Osteoblast (primary cell): ENCODE measurements around the gene SLC25A28. TPM values are rescaled to one million over a fixed set of nuclear protein-coding genes. Genes with fewer than 3 reads are reported as not detected.

ENCODE experiments used
- DNase-seq: peaks from one replicate; pipeline ENCODE4 v3.0.0; 2011; ENCODE audit warnings: low spot score, mixed read lengths; ENCODE audit not compliant: insufficient read length; ENCODE audit errors: missing footprints
- H2AFZ ChIP-seq: 2 replicates; pipeline ENCODE4 v1.6.0; 2011; ENCODE audit warnings: mild to moderate bottlenecking, low read length
- H3K27ac ChIP-seq: 2 replicates; pipeline ENCODE4 v1.5.1; 2011; ENCODE audit warnings: mild to moderate bottlenecking, low read depth, low read length, moderate library complexity
- H3K27me3 ChIP-seq: 2 replicates; pipeline ENCODE4 v1.6.0; 2012; ENCODE audit warnings: mild to moderate bottlenecking, control low read depth, inconsistent platforms, low read length, moderate library complexity; ENCODE audit not compliant: insufficient read depth
- H3K36me3 ChIP-seq: 2 replicates; pipeline ENCODE4 v1.5.1; 2011; ENCODE audit warnings: mild to moderate bottlenecking, low read length, control low read depth, moderate library complexity; ENCODE audit not compliant: insufficient read depth
- H3K4me1 ChIP-seq: 2 replicates; pipeline ENCODE4 v1.5.1; 2011; ENCODE audit warnings: mild to moderate bottlenecking, low read length, control low read depth, moderate library complexity; ENCODE audit not compliant: insufficient read depth
- H3K4me2 ChIP-seq: 2 replicates; pipeline ENCODE4 v1.6.0; 2011; ENCODE audit warnings: mild to moderate bottlenecking, low read length; ENCODE audit not compliant: insufficient read depth
- H3K4me3 ChIP-seq: fragments of 200-600 bp; sonication (generic); 3 replicates; pipeline ENCODE4 v1.5.1; 2012; ENCODE audit warnings: mild to moderate bottlenecking, low read length, inconsistent platforms; ENCODE audit not compliant: insufficient read depth
- H3K79me2 ChIP-seq: 2 replicates; pipeline ENCODE4 v1.6.0; 2012; ENCODE audit warnings: mild to moderate bottlenecking, low read length, control low read depth, inconsistent platforms; ENCODE audit not compliant: insufficient read depth
- H3K9me3 ChIP-seq: 2 replicates; pipeline ENCODE4 v1.5.1; 2011; ENCODE audit warnings: low read depth, low read length, control low read depth
- H4K20me1 ChIP-seq: 2 replicates; pipeline ENCODE4 v1.6.0; 2012; ENCODE audit warnings: mild to moderate bottlenecking, low read length, control low read depth; ENCODE audit not compliant: insufficient read depth
- CTCF ChIP-seq: IDR thresholded peaks from 2 replicates; pipeline ENCODE4 v1.5.1; 2011; ENCODE audit warnings: mild to moderate bottlenecking, low read depth, low read length, moderate library complexity; ENCODE audit errors: extremely low read depth
- total RNA-seq: library from RNA; depleted of rRNA; stranded (reverse); fragments of >200 nt; gene quantifications from 2 replicates; pipeline ENCODE4 v1.2.3, GENCODE V29; 2012

SLC25A28 gene
- total RNA-seq, 1 donor = 16.3 TPM

GRCh38 chr10:99571816-99572215 is 48.4 kb downstream of the SLC25A28 start:
- peaks cover 9% of the 10 kb centered on the region for H3K27me3 ChIP-seq

GRCh38 chr10:99569961-99570360 is 50.3 kb downstream of the SLC25A28 start:
- no peaks in the 10 kb centered on the region for H4K20me1 ChIP-seq
- H2AFZ ChIP-seq = no peak overlapping the region
- no peaks in the 10 kb centered on the region for H3K79me2 ChIP-seq
- H3K4me3 ChIP-seq = no peak overlapping the region
- H3K9me3 ChIP-seq = no peaks in the 10 kb centered on the region
- no peak for DNase-seq
- no peaks in the 10 kb centered on the region for H3K4me1 ChIP-seq
- H3K4me2 ChIP-seq = no peak overlapping the region
- peaks cover 13% of the 10 kb centered on the region for H3K27me3 ChIP-seq
- H3K36me3 ChIP-seq = no peaks in the 10 kb centered on the region
- no peak overlapping the region for H3K27ac ChIP-seq
- TF ChIP-seq CTCF = no peak

More at GRCh38 chr10:99571816-99572215, 48.4 kb downstream of the SLC25A28 start:
- Histone ChIP-seq H3K9me3 (no peaks in the 10 kb centered on the region), H4K20me1 (no peaks in the 10 kb centered on the region), H3K4me2 (no peak overlapping the region), H3K27ac (no peak overlapping the region), H3K36me3 (no peaks in the 10 kb centered on the region), H3K4me1 (no peaks in the 10 kb centered on the region), H3K4me3 (no peak overlapping the region), H3K79me2 (no peaks in the 10 kb centered on the region), H2AFZ (no peak overlapping the region)
- DNase-seq = no peak
- no peak for TF ChIP-seq CTCF

- Histone ChIP-seq H3K27ac (no peak overlapping the region), H4K20me1 (no peaks in the 10 kb centered on the region), H2AFZ (no peak overlapping the region), H3K4me2 (no peak overlapping the region), H3K27me3 (peaks cover 11% of the 10 kb centered on the region), H3K9me3 (no peaks in the 10 kb centered on the region), H3K79me2 (no peaks in the 10 kb centered on the region), H3K4me3 (no peak overlapping the region), H3K36me3 (no peaks in the 10 kb centered on the region), H3K4me1 (no peaks in the 10 kb centered on the region)
- no peak for TF ChIP-seq CTCF
- DNase-seq = no peak
Measured at GRCh38 chr10:99569253-99569939, 50.8 kb downstream of the SLC25A28 start.

- H3K27ac ChIP-seq = no peak overlapping the region
- H3K4me2 ChIP-seq = no peak overlapping the region
- no peaks in the 10 kb centered on the region for H3K36me3 ChIP-seq
- no peaks in the 10 kb centered on the region for H3K79me2 ChIP-seq
- H2AFZ ChIP-seq = no peak overlapping the region
- DNase-seq = no peak
- H3K4me3 ChIP-seq = no peak overlapping the region
- no peaks in the 10 kb centered on the region for H4K20me1 ChIP-seq
- no peaks in the 10 kb centered on the region for H3K4me1 ChIP-seq
- H3K27me3 ChIP-seq = peaks cover 23% of the 10 kb centered on the region
- H3K9me3 ChIP-seq = no peaks in the 10 kb centered on the region
- no peak for TF ChIP-seq CTCF
Measured at GRCh38 chr10:99565166-99565565, 55.1 kb downstream of the SLC25A28 start.
